Measurements from ENCODE around the gene ARHGAP31. TPM values are rescaled to one million over a fixed set of nuclear protein-coding genes. Genes with fewer than 3 reads are reported as not detected.
"Not testable (repeated sequence)": the region's sequence is repeated elsewhere in the genome, so short reads cannot be mapped to it uniquely, and the experiment has no call there.

The ARHGAP31 gene
- total RNA-seq (2012; rRNA removed), result 5.9 and 6.1 TPM in 2 replicates

- Histone ChIP-seq H3K27me3 (ENCODE audit: control insufficient read depth, insufficient read depth, low read length) (no peaks in the 10 kb centered on the region), H3K9ac (ENCODE audit: low read depth, low read length) (peak within 1 kb of the TSS; percentile 96), H3K4me1 (ENCODE audit: control insufficient read depth, insufficient read depth, low read length) (peaks cover 23% of the 10 kb centered on the region), H3K36me3 (ENCODE audit: insufficient read depth, low read length) (peaks cover 13% of the 10 kb centered on the region), H3K4me2 (ENCODE audit: low read length) (peak within 1 kb of the TSS; percentile 81), H3K9me3 (replicated peaks; ENCODE audit: low read length) (no peaks in the 10 kb centered on the region), H3K4me3 (ENCODE audit: low read length) (peak within 1 kb of the TSS; percentile 87)
Observed at GRCh38 chr3:119293871-119294695, at the start of gene ARHGAP31. Gene ARHGAP31, plus strand, starts transcription at chr3:119294383. Its CDS starts 522 bp downstream, at chr3:119294905.

- Histone ChIP-seq H3K4me3 (ENCODE audit: low read length) (no peak overlapping the region), H3K4me2 (ENCODE audit: low read length) (no peak overlapping the region), H3K9ac (ENCODE audit: low read depth, low read length) (no peak overlapping the region)
Observed at GRCh38 chr3:119245778-119246177, 48.4 kb upstream of the ARHGAP31 start.

GRCh38 chr3:119255214-119255613 is 39.0 kb upstream of the ARHGAP31 start:
- Histone ChIP-seq H3K36me3 (ENCODE audit: insufficient read depth, low read length) (no peaks in the 10 kb centered on the region), H3K9ac (ENCODE audit: low read depth, low read length) (no peak overlapping the region), H3K27me3 (ENCODE audit: control insufficient read depth, insufficient read depth, low read length) (no peaks in the 10 kb centered on the region), H3K9me3 (replicated peaks; ENCODE audit: low read length) (no peaks in the 10 kb centered on the region), H3K4me3 (ENCODE audit: low read length) (no peak overlapping the region), H3K4me2 (ENCODE audit: low read length) (no peak overlapping the region), H3K4me1 (ENCODE audit: control insufficient read depth, insufficient read depth, low read length) (no peaks in the 10 kb centered on the region)

More at GRCh38 chr3:119245778-119246177, 48.4 kb upstream of the ARHGAP31 start:
- no peaks in the 10 kb centered on the region for H3K36me3 ChIP-seq (ENCODE audit: insufficient read depth, low read length)
- no peaks in the 10 kb centered on the region for H3K9me3 ChIP-seq (replicated peaks; ENCODE audit: low read length)
- peaks cover 5% of the 10 kb centered on the region for H3K4me1 ChIP-seq (ENCODE audit: control insufficient read depth, insufficient read depth, low read length)
- no peaks in the 10 kb centered on the region for H3K27me3 ChIP-seq (ENCODE audit: control insufficient read depth, insufficient read depth, low read length)

GRCh38 chr3:119257111-119257510 is 37.1 kb upstream of the ARHGAP31 start:
- no peaks in the 10 kb centered on the region for H3K27me3 ChIP-seq (ENCODE audit: control insufficient read depth, insufficient read depth, low read length)
- H3K4me3 ChIP-seq (ENCODE audit: low read length), result no peak overlapping the region
- H3K36me3 ChIP-seq (ENCODE audit: insufficient read depth, low read length), result no peaks in the 10 kb centered on the region
- no peaks in the 10 kb centered on the region for H3K4me1 ChIP-seq (ENCODE audit: control insufficient read depth, insufficient read depth, low read length)
- H3K4me2 ChIP-seq (ENCODE audit: low read length), result no peak overlapping the region
- no peak overlapping the region for H3K9ac ChIP-seq (ENCODE audit: low read depth, low read length)
- no peaks in the 10 kb centered on the region for H3K9me3 ChIP-seq (replicated peaks; ENCODE audit: low read length)

GRCh38 chr3:119257654-119258410 is 36.4 kb upstream of the ARHGAP31 start:
- Histone ChIP-seq H3K4me1 (ENCODE audit: control insufficient read depth, insufficient read depth, low read length) (no peaks in the 10 kb centered on the region), H3K36me3 (ENCODE audit: insufficient read depth, low read length) (no peaks in the 10 kb centered on the region), H3K4me2 (ENCODE audit: low read length) (no peak overlapping the region), H3K9ac (ENCODE audit: low read depth, low read length) (no peak overlapping the region), H3K9me3 (replicated peaks; ENCODE audit: low read length) (no peaks in the 10 kb centered on the region), H3K4me3 (ENCODE audit: low read length) (no peak overlapping the region), H3K27me3 (ENCODE audit: control insufficient read depth, insufficient read depth, low read length) (no peaks in the 10 kb centered on the region)

GRCh38 chr3:119258915-119259314 is 35.3 kb upstream of the ARHGAP31 start:
- no peak overlapping the region for H3K4me2 ChIP-seq (ENCODE audit: low read length)
- no peaks in the 10 kb centered on the region for H3K4me1 ChIP-seq (ENCODE audit: control insufficient read depth, insufficient read depth, low read length)
- H3K4me3 ChIP-seq (ENCODE audit: low read length), result no peak overlapping the region
- peaks cover 4% of the 10 kb centered on the region for H3K27me3 ChIP-seq (ENCODE audit: control insufficient read depth, insufficient read depth, low read length)
- H3K9me3 ChIP-seq (replicated peaks; ENCODE audit: low read length), result no peaks in the 10 kb centered on the region
- no peak overlapping the region for H3K9ac ChIP-seq (ENCODE audit: low read depth, low read length)
- no peaks in the 10 kb centered on the region for H3K36me3 ChIP-seq (ENCODE audit: insufficient read depth, low read length)

GRCh38 chr3:119259821-119260220 is 34.4 kb upstream of the ARHGAP31 start:
- Histone ChIP-seq H3K36me3 (ENCODE audit: insufficient read depth, low read length) (no peaks in the 10 kb centered on the region), H3K9ac (ENCODE audit: low read depth, low read length) (no peak overlapping the region), H3K9me3 (replicated peaks; ENCODE audit: low read length) (no peaks in the 10 kb centered on the region), H3K4me3 (ENCODE audit: low read length) (no peak overlapping the region), H3K4me1 (ENCODE audit: control insufficient read depth, insufficient read depth, low read length) (no peaks in the 10 kb centered on the region), H3K4me2 (ENCODE audit: low read length) (no peak overlapping the region), H3K27me3 (ENCODE audit: control insufficient read depth, insufficient read depth, low read length) (peaks cover 8% of the 10 kb centered on the region)

- Histone ChIP-seq H3K4me2 (ENCODE audit: low read length) (no peak overlapping the region), H3K9me3 (replicated peaks; ENCODE audit: low read length) (no peaks in the 10 kb centered on the region), H3K4me1 (ENCODE audit: control insufficient read depth, insufficient read depth, low read length) (no peaks in the 10 kb centered on the region), H3K4me3 (ENCODE audit: low read length) (no peak overlapping the region), H3K9ac (ENCODE audit: low read depth, low read length) (no peak overlapping the region), H3K36me3 (ENCODE audit: insufficient read depth, low read length) (no peaks in the 10 kb centered on the region), H3K27me3 (ENCODE audit: control insufficient read depth, insufficient read depth, low read length) (peaks cover 8% of the 10 kb centered on the region)
Observed at GRCh38 chr3:119261055-119261454, 33.1 kb upstream of the ARHGAP31 start.

- H3K36me3 ChIP-seq (ENCODE audit: insufficient read depth, low read length); H3K4me2 ChIP-seq (ENCODE audit: low read length); H3K4me3 ChIP-seq (ENCODE audit: low read length); H3K9me3 ChIP-seq (replicated peaks; ENCODE audit: low read length); H3K9ac ChIP-seq (ENCODE audit: low read depth, low read length); H3K4me1 ChIP-seq (ENCODE audit: control insufficient read depth, insufficient read depth, low read length): not testable (repeated sequence)
- H3K27me3 ChIP-seq (ENCODE audit: control insufficient read depth, insufficient read depth, low read length), result peaks cover 20% of the 10 kb centered on the region
Observed at GRCh38 chr3:119270212-119270611, 24.0 kb upstream of the ARHGAP31 start.

- Histone ChIP-seq H3K9ac (ENCODE audit: low read depth, low read length) (no peak overlapping the region), H3K9me3 (replicated peaks; ENCODE audit: low read length) (no peaks in the 10 kb centered on the region), H3K4me3 (ENCODE audit: low read length) (no peak overlapping the region), H3K27me3 (ENCODE audit: control insufficient read depth, insufficient read depth, low read length) (no peaks in the 10 kb centered on the region), H3K4me1 (ENCODE audit: control insufficient read depth, insufficient read depth, low read length) (no peaks in the 10 kb centered on the region), H3K4me2 (ENCODE audit: low read length) (no peak overlapping the region), H3K36me3 (ENCODE audit: insufficient read depth, low read length) (no peaks in the 10 kb centered on the region)
Observed at GRCh38 chr3:119276680-119277079, 17.5 kb upstream of the ARHGAP31 start.

- Histone ChIP-seq H3K4me1 (ENCODE audit: control insufficient read depth, insufficient read depth, low read length) (no peaks in the 10 kb centered on the region), H3K9me3 (replicated peaks; ENCODE audit: low read length) (no peaks in the 10 kb centered on the region), H3K4me3 (ENCODE audit: low read length) (no peak overlapping the region), H3K4me2 (ENCODE audit: low read length) (no peak overlapping the region), H3K36me3 (ENCODE audit: insufficient read depth, low read length) (no peaks in the 10 kb centered on the region), H3K9ac (ENCODE audit: low read depth, low read length) (no peak overlapping the region), H3K27me3 (ENCODE audit: control insufficient read depth, insufficient read depth, low read length) (no peaks in the 10 kb centered on the region)
Observed at GRCh38 chr3:119279101-119279554, 15.1 kb upstream of the ARHGAP31 start.
